Colonic mucosa (tissue), 4 donors: ENCODE data around the gene CLDN3. TPM values are rescaled to one million over a fixed set of nuclear protein-coding genes. Genes with fewer than 3 reads are reported as not detected.

Experiments
- DNase-seq: peaks from one replicate; pipeline ENCODE4 v3.0.0-alpha.2; 2020
- H3K27ac ChIP-seq: fragments of 200-600 bp; one replicate; pipeline ENCODE4 v1.8.0; 2021
- H3K27me3 ChIP-seq: fragments of 200-600 bp; one replicate; pipeline ENCODE4 v1.8.0; 2021
- H3K36me3 ChIP-seq: fragments of 200-600 bp; one replicate; pipeline ENCODE4 v1.8.0; 2021
- H3K4me1 ChIP-seq: fragments of 200-600 bp; one replicate; pipeline ENCODE4 v1.8.0; 2021; ENCODE audit warnings: mild to moderate bottlenecking
- H3K4me3 ChIP-seq: fragments of 200-600 bp; one replicate; pipeline ENCODE4 v1.8.0; 2021
- H3K9ac ChIP-seq, 2 donors: one replicate each; pipeline ENCODE4 v1.7.0; 2013; ENCODE audit warnings: control low read depth in 2 of 2, low read depth in 2 of 2, low read length in 2 of 2
- H3K9me3 ChIP-seq: fragments of 200-600 bp; one replicate; pipeline ENCODE4 v1.8.0; 2021
- intact Hi-C: fragments of 100-400 bp; cut with DNase I; formaldehyde crosslinking; loops from one replicate; pipeline ENCODE4 v1.14.1; 2022
- total RNA-seq, 2 donors: library from RNA; stranded (reverse); fragmentation: NEBNext Ultra II Directional in 1 of 2; extraction: Animal tissue kit (Norgen Biotek cat#: 25700) in 1 of 2; gene quantifications; one replicate each; pipeline ENCODE4 v1.2.1, GENCODE V29; 2021
- TF ChIP-seq, protein P1 (sequence below): fragments of 200-600 bp; IDR thresholded peaks from one replicate; pipeline ENCODE4 v1.8.0; 2022; ENCODE audit warnings: antibody characterized with exemption, mild to moderate bottlenecking
- donor health status: healthy.
- donor health status: DM: no; HTN: no; CAD: no.
- donor health status: DM: no; HTN: no; CAD: no.

The CLDN3 gene
- total RNA-seq, 2 donors from 2014 or later: 599 to 634 TPM

DNA sequence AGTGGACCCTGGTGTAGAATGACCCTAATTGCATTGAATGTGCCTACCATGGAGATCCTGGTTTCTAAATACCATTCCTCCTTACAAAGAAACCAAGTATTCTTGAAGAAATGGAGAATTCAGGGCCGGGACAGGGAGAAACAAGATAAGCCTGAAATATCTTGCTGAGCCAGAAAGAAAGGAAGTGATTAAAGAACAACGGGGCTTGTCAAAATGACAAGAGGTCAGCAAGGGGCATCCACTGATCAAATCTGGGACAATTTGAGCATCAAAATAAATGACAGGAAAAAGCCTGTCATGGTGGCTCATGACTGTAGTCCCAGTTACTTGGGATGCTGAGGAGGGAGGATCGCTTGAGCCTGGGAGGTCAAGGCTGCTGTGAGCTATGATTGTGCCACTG is 39.6 kb downstream of the CLDN3 start:
- no peak for DNase-seq
- H3K4me1 ChIP-seq: peaks cover under 1% of the 10 kb centered on the region
- H3K27me3 ChIP-seq: no peaks in the 10 kb centered on the region
- H3K9me3 ChIP-seq: no peaks in the 10 kb centered on the region
- TF ChIP-seq, protein P1, sequence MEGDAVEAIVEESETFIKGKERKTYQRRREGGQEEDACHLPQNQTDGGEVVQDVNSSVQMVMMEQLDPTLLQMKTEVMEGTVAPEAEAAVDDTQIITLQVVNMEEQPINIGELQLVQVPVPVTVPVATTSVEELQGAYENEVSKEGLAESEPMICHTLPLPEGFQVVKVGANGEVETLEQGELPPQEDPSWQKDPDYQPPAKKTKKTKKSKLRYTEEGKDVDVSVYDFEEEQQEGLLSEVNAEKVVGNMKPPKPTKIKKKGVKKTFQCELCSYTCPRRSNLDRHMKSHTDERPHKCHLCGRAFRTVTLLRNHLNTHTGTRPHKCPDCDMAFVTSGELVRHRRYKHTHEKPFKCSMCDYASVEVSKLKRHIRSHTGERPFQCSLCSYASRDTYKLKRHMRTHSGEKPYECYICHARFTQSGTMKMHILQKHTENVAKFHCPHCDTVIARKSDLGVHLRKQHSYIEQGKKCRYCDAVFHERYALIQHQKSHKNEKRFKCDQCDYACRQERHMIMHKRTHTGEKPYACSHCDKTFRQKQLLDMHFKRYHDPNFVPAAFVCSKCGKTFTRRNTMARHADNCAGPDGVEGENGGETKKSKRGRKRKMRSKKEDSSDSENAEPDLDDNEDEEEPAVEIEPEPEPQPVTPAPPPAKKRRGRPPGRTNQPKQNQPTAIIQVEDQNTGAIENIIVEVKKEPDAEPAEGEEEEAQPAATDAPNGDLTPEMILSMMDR: no peak
- intact Hi-C loops: loop anchor here (5.0 kb wide), 1 partner anchor 127 kb away; no protein-coding TSS in a partner anchor
- H3K4me3 ChIP-seq: no peak overlapping the region
- no peaks in the 10 kb centered on the region for H3K36me3 ChIP-seq
- no peak overlapping the region for H3K9ac ChIP-seq
- no peak overlapping the region for H3K27ac ChIP-seq

DNA sequence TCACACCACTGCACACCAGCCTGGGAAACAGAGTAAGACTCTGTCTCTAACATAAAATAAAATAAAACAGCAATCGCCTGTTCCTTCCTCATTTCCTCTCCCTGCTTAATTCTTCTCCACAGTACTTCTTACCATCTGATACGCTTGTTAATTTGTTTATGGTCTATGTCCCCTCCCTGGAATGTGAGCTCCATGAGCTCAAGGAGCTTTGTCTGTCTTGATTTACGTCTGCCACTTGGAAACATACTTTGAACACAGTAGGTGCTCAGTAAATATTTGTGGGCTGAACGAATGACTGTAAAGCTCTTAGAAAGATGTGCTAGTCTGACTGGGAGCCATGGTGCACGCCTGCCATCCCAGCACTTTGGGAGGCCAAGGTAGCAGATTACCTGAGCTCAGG is 41.5 kb downstream of the CLDN3 start:
- no peaks in the 10 kb centered on the region for H3K36me3 ChIP-seq
- TF ChIP-seq, protein P1: no peak
- H3K9ac ChIP-seq: no peak overlapping the region
- H3K4me1 ChIP-seq: no peaks in the 10 kb centered on the region
- intact Hi-C loops: no loop called here
- H3K27ac ChIP-seq: no peak overlapping the region
- H3K9me3 ChIP-seq: no peaks in the 10 kb centered on the region
- DNase-seq: no peak
- H3K27me3 ChIP-seq: no peaks in the 10 kb centered on the region
- H3K4me3 ChIP-seq: no peak overlapping the region

DNA sequence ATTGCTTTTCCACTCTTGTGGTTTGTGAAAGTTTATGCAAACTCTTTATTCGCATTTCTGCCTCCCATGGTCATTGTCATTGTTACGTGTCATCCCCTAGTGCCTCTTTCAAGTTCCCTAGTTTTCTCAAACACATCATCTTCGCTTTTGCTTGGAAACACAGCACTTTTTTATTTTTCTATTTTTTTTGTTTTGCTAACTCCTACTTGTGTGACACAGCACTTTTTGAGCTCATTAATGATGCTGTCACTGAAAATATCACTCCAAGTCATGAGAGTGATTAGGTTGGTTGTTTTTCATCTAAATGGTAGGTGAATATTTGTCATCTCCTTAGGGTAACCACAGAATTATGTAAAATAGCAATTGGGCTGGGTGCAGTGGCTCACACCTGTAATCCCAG is 42.1 kb downstream of the CLDN3 start:
- Histone ChIP-seq H3K4me3 (no peak overlapping the region), H3K4me1 (no peaks in the 10 kb centered on the region), H3K27ac (no peak overlapping the region), H3K9ac (no peak overlapping the region), H3K27me3 (no peaks in the 10 kb centered on the region), H3K9me3 (no peaks in the 10 kb centered on the region), H3K36me3 (no peaks in the 10 kb centered on the region)
- TF ChIP-seq, protein P1: no peak
- DNase-seq: no peak
- intact Hi-C loops: no loop called here

DNA sequence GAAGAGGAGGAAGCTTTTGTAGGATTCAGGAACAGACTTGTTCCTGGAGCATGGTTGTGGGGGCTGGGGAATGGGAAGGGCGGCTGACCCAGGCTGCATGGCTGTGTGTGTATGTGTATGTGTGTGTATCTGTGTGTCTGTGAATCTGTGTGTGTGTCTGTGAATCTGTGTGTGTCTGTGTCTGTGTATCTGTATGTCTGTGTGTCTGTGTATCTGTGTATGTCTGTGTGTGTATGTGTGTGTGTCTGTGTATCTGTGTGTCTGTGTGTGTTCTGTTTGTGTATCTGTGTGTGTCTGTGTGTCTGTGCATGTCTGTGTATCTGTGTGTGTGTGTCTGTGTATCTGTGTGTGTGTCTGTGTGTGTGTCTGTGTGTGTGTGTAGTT is 44.0 kb downstream of the CLDN3 start:
- no peak for DNase-seq

DNA sequence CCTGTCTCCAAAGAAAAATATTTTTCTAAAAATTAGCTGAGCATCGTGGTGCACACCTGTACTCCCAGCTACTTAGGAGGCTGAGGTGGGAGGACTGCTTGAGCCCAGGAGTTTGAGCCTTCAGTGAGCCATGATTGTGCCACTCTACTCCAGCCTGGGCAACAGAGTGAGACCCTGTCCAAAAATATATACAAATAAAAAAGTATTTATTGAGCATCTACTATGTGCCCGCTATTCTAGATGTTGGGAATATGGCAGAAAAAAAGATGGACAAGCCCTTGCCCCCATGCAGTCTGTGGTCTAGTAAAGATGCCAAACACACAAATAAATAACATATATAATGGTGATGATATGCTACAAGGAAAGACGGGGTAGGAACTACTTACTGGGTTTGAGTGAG is 46.3 kb downstream of the CLDN3 start:
- no peak overlapping the region for H3K4me3 ChIP-seq
- DNase-seq: no peak
- H3K9ac ChIP-seq: no peak overlapping the region
- intact Hi-C loops: loop anchor here (2.0 kb wide), 1 partner anchor 117 kb away; no protein-coding TSS in a partner anchor
- H3K27me3 ChIP-seq: no peaks in the 10 kb centered on the region
- H3K36me3 ChIP-seq: no peaks in the 10 kb centered on the region
- peaks cover 5% of the 10 kb centered on the region for H3K4me1 ChIP-seq
- TF ChIP-seq, protein P1: no peak
- no peaks in the 10 kb centered on the region for H3K9me3 ChIP-seq
- no peak overlapping the region for H3K27ac ChIP-seq

More for the DNA sequence above, 44.0 kb downstream of the CLDN3 start:
- Histone ChIP-seq H3K4me1 (no peaks in the 10 kb centered on the region), H3K27ac (no peak overlapping the region), H3K9ac (no peak overlapping the region), H3K36me3 (no peaks in the 10 kb centered on the region), H3K4me3 (no peak overlapping the region), H3K27me3 (no peaks in the 10 kb centered on the region), H3K9me3 (no peaks in the 10 kb centered on the region)
- TF ChIP-seq, protein P1: no peak
- intact Hi-C loops: no loop called here
